ENCODE results near the gene GRAMD1B. TPM values are rescaled to one million over a fixed set of nuclear protein-coding genes. Genes with fewer than 3 reads are reported as not detected.
"Not testable (repeated sequence)": the region's sequence is repeated elsewhere in the genome, so short reads cannot be mapped to it uniquely, and the experiment has no call there.

Gene GRAMD1B
- total RNA-seq, 1 donor from 2014 or later, result 2.6 TPM

GRCh38 chr11:123507043-123507442, 77.0 kb downstream of the GRAMD1B start:
- no peak for DNase-seq (ENCODE audit: low read depth in 2 of 2)

DNA sequence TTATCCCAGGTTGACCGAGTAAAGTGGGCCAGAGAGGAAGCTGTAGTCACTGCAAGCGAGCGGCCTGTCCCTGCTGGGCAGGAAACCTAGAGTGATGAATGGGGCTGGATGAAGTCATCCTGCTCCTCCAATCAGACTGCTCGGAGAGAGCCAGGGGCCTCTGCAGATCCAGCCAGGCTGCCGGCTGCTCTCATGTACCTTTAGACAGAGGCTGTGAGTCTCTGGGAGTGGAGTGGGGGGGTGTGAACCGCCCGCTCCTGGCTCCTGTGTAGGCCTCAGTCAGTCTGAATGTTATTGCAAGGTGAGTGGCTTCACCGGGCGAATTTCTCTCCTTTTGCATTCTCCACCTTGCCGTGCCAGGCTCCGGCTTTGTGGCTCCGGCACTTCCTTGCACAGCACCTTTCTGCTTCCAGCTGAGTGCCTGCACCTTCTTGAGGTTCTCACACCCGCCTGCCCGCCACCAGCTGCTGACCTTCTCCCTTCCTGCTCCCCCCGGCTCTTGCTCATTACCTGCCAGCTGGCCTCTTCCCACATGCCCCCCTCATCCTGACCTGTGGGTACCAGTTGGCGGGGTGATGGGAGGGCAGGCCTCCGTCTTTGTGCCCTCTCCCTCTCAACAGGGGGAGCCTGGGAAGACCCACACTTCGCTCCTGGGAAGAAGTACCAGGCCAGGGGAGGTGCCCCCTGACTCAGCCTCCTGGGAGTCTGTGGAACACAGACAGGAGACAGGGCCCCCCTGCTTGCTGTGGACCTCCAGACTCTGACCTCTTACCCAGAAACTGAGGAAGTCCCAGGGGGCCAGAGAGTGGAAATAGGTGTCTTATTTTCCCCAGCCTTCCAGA, 79.9 kb downstream of the GRAMD1B start:
- peak; percentile 75 to 90 for DNase-seq (ENCODE audit: low read depth in 2 of 2)

GRCh38 chr11:123510579-123510905, 80.5 kb downstream of the GRAMD1B start:
- DNase-seq (ENCODE audit: low read depth in 2 of 2), result no peak

- DNase-seq (ENCODE audit: low read depth in 2 of 2), result peak; percentile 83 to 87
These were observed 81.2 kb downstream of the GRAMD1B start for GRCh38 chr11:123511037-123511870.

- DNase-seq (ENCODE audit: low read depth in 2 of 2), result not testable (repeated sequence)
These were observed 83.2 kb downstream of the GRAMD1B start for GRCh38 chr11:123513309-123513708.

GRCh38 chr11:123516238-123516637, 86.2 kb downstream of the GRAMD1B start:
- DNase-seq (ENCODE audit: low read depth in 2 of 2), result no peak

DNA sequence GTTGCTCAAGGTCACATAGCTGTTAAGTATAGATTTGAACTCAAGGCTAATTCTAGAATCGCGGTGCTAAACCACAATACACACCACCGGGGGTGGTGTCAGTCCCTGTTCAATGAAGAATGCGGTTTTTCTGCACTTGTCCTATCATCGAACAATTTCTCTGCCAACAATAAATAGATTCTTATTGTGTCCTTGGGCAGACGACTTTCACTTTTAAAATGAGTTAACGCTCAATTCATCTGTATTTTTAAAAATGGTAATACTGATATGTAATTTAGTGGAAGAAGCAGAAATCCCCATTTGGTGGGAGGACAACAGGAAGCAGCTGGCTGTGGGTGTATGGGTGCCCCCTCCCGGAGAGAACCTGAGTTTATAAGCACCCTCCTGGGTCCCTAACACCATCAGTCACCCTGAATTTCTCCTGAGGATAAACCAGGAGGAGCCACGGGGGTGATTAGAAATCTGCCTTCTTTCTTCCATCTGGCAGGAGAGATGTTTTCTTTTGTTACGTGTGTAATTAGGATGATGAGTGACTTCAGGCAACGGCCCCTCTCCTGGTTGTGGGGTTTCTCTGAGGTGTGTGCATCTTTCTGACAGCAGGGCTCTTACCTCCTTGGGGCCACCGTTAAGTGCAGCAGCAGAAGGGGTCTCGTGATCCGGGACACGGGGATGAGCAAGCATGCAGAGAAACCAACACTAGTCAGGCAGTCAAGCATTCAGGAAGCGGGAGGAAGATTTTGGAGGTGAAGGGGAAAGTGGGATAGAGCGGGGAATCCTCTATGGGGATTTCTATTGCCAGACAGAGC, 87.7 kb downstream of the GRAMD1B start:
- no peak for DNase-seq (ENCODE audit: low read depth in 2 of 2)

- DNase-seq (ENCODE audit: low read depth in 2 of 2), result no peak
These were observed 88.5 kb downstream of the GRAMD1B start for GRCh38 chr11:123518496-123519054.

DNA sequence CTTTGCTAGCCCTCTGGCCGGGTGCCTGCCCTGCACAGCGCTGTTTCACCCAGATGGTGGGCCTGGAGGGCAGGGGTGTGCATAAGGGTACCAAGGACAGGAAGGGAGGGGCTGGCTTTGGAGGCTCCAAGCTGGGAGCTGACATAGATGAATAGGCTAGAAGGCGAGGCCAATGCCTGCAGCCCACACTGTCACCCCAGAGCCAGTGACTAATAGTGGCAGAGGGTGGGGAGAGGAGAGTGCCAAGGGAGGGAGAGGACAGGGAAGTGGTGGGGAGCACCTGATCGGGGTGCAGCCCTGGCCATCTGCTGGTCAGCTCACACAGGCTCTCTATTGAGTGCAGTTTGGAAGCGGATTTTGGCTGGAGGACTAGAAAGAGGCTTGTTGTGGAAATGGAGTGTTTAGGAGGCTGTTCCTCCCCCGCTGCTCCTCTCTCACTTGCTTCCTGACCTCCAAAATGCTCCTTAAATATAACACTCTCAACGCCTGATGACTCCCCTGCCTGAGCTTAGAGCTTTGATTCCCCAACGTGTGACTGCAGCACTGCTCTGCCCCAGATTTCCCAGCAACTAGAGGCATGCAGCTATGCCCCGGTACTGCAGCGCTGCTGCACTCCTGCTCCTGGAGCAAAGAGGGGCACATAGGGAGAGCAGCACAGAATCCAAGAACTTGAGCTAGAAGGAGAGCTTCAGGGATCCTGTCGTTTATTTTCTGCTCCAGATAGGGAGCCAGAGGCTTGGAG, 89.2 kb downstream of the GRAMD1B start:
- DNase-seq (ENCODE audit: low read depth in 2 of 2), result no peak

DNA sequence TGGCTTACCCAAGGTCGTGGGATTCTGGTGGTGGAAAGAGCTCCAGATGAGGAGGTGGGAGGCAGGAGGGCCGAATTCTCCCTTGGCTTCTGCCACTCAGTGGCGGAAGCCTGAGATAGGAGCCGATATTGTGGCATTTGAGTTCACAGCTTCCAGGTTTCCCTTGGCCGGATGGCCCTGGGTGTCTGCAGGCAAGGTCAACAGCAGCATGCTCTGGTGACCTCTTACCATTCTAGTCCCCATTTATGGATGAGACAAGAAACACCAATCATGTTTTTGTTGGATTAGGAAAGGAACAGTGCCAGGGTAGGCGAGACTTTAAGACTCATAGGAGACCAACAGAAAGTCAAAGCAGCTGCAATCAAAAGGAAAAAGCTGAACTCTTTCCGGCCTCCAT, 89.7 kb downstream of the GRAMD1B start:
- no peak for DNase-seq (ENCODE audit: low read depth in 2 of 2)

DNA sequence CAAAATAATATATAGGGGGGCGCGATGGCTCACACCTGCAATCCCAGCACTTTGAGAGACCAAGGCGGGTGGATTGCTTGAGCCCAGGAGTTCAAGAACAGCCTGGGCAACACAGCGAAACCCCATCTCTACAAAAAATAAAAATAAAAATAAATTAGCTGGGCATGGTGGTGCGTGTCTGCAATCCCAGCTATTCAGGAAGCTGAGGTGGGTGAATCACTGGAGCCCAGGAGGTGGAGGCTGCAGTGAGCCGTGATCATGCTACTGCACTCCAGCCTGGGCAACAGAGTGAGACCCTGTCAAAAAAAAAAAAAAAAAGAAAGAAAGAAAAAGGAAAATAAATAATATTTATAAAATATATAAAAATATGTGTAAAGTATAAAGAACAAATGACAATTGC, 90.4 kb downstream of the GRAMD1B start:
- DNase-seq (ENCODE audit: low read depth in 2 of 2), result peak in 1 of 2 donors; percentile 29

DNA sequence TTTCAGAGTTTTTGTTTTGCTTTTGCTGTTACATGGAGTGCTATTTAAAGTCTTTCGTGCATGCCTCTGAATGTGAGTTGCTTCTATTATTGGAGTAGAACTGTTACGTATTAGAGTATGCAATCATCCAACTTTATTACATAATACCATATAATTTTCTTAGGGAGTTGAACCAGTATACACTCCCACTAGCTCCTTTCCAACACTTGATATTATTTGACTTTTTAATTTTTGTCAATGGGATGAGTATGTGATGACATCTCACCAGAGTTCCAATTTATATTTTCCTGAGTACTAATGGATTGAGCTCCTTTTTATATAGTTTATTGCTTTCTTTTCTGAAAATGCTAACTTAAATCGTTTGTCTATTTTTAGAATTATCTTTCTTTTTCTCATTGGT, 90.9 kb downstream of the GRAMD1B start:
- DNase-seq (ENCODE audit: low read depth in 2 of 2), result no peak

DNA sequence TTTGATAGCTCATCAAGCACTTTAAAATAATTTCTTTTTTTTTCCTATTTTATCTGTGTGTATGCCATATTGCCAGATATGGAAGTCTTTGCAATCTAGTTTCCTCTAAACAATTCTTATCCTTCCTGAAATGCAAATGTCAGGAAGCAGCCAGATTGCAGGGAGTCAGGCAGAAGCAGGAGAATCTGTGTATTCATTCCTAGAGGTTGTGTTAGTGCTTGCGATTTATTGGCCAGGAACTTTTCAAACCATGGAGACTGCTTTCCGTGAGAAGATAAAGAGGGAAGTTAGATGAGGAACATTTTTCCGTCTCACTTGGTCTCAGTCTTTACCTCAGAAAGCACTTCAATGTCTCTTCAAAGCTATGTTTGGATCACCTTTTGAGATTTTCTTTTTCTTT, 91.9 kb downstream of the GRAMD1B start:
- DNase-seq (ENCODE audit: low read depth in 2 of 2), result peak; percentile 28 to 39

GRCh38 chr11:123523539-123523938, 93.5 kb downstream of the GRAMD1B start:
- peak in 1 of 2 donors; percentile 8 for DNase-seq (ENCODE audit: low read depth in 2 of 2)

DNA sequence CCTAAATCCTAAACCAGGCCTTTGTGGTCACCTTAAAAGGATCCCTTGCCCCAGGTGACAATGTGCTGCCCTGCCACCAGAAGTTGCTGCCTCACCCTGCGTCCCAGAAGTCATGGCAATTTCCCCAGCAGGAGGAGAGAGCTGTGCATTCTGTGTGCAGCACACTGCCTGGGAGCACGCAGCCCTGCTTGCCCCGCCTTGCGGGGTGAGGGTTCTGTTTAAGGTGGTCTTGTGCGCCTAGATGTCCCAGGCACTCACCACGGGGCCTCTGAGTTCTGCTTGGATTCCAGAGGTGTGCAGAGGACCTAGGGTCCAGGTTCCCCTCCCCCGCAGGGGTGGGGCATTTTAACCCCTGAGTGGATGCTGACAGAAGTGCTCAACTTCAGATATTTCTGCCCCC, 95.0 kb downstream of the GRAMD1B start:
- no peak for DNase-seq (ENCODE audit: low read depth in 2 of 2)

GRCh38 chr11:123525511-123525918, 95.4 kb downstream of the GRAMD1B start:
- DNase-seq (ENCODE audit: low read depth in 2 of 2), result no peak

- DNase-seq (ENCODE audit: low read depth in 2 of 2), result no peak
These were observed 96.1 kb downstream of the GRAMD1B start for GRCh38 chr11:123526027-123526805.

DNA sequence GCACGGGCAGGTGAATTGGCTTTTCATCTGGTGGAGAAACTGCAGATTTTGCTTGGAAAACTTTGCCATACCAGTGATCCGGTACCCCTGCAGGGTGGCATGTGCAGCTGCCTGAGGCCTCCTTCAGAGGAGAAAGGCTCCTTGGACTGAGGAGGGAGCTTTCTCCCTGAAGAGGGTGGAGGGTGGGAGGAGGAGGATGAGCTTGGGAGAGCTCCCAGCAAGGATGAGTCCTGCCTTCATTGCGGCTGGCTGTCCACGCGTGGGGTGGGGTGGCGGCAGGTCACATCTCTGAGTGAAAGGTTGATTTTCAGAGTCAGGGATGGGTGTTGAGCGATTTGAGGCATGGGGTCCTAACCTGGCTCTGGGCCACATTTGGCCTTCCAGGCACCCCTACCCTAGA, 96.8 kb downstream of the GRAMD1B start:
- no peak for DNase-seq (ENCODE audit: low read depth in 2 of 2)

DNA sequence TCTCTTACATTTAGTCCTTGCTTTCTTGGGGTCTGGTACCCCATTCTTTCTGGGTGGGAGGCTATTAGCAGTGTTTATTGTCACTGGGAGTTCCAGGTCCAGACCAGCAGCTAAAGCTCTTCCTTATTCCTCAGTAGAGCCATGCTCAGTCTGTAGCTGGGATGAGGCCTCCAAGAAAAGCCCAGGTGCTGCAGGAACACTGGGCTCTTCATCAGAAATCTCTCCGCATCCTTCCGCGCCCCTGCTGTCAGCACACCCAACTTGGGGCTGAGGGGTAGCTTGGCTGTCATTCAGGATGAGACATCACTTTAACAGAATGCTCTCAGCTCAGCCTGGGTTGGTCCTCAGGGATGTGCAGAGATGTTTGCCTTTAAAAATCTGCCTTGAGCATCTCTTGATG, 97.5 kb downstream of the GRAMD1B start:
- no peak for DNase-seq (ENCODE audit: low read depth in 2 of 2)

DNA sequence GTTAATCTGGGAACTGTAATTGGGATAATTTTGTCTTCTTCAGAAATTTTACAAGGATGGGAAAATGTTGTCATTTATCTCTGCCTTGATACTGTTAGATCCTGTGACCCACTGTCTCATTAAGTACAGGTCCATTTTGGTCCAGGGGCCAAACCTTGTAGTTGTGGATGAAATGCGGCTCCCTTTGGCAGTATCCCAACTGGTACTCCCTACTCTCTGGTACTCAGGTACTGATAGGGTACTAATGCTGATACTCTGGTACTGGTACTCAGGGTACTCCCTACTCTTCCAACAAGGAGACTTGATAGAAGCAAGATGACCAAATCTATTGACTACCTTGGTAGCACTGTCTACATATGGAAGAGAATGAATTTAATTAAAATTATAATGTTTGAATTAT, 97.9 kb downstream of the GRAMD1B start:
- no peak for DNase-seq (ENCODE audit: low read depth in 2 of 2)
